ENCODE data around the gene EPHX1. TPM values are rescaled to one million over a fixed set of nuclear protein-coding genes. Genes with fewer than 3 reads are reported as not detected.

EPHX1 gene
- total RNA-seq, 4 donors from 2014 or later = 89.0 to 177 (median 156) TPM

- TF ChIP-seq, protein P1, sequence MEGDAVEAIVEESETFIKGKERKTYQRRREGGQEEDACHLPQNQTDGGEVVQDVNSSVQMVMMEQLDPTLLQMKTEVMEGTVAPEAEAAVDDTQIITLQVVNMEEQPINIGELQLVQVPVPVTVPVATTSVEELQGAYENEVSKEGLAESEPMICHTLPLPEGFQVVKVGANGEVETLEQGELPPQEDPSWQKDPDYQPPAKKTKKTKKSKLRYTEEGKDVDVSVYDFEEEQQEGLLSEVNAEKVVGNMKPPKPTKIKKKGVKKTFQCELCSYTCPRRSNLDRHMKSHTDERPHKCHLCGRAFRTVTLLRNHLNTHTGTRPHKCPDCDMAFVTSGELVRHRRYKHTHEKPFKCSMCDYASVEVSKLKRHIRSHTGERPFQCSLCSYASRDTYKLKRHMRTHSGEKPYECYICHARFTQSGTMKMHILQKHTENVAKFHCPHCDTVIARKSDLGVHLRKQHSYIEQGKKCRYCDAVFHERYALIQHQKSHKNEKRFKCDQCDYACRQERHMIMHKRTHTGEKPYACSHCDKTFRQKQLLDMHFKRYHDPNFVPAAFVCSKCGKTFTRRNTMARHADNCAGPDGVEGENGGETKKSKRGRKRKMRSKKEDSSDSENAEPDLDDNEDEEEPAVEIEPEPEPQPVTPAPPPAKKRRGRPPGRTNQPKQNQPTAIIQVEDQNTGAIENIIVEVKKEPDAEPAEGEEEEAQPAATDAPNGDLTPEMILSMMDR (IDR thresholded peaks at IDR 0.05) = no peak
- ATAC-seq (ENCODE audit: low FRiP score) = no peak
- no peak for DNase-seq (ENCODE audit: low spot score)
Observed at GRCh38 chr1:225866061-225866837, 56.3 kb downstream of the EPHX1 start.

DNA sequence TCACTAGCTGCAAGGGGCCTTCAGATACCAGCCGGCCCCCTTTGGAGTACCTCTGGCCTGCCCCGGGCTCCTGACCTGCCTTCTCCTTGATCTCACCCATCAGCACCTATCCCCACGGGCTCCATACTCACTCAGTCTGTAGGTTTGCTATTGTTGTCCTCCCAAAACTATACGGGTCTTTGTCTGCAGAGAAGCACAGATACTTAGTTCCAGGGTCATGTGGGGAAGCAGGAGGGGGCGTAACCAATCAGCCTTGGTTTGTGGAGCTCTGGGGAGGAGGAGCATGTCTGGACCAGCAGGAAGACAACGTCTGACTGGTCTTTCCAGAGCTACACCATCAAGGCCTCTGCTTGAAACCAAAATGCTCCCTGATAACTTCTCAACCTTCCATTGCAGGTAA lies 57.1 kb downstream of the EPHX1 start:
- ATAC-seq (ENCODE audit: low FRiP score) = no peak
- TF ChIP-seq, protein P1 (IDR thresholded peaks at IDR 0.05) = no peak
- no peak for DNase-seq (ENCODE audit: low spot score)

DNA sequence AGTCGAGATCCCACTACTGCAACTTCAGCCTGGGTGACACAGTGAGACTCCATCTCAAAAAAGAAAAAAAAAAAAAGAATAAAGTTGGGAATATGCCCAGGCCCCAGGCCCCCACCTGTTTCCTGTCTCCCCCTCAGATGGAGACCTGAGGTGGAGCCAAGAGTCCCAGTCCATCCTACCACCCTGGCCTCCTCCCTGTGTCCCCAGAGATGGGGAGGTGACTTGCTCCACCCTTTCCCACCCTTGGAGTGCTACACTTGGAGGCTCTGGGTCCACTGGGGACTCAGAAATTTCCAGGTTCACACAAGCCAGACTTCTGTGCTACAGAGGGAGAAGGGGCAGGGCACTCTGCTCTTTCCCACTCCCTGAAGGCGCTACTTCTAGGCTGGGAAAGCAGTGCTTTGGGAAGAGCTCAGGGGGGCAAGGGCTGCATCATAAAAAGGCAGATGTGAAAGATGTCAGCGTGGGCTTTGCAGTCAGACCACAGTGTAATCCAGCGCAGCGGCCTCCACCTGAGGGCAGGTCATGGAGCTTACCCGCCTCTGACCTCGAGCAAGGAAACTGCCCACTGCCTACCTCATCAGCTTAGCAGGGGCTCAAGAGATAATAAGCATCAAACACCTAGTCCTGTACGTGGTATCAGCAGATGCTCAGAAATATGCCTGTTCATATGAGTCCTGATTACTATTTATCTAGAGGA lies 58.9 kb downstream of the EPHX1 start:
- DNase-seq (ENCODE audit: low spot score) (no peak), ATAC-seq (ENCODE audit: low FRiP score) (no peak)
- TF ChIP-seq, protein P1 (IDR thresholded peaks at IDR 0.05) = no peak

GRCh38 chr1:225870911-225871310 lies 61.0 kb downstream of the EPHX1 start:
- DNase-seq (ENCODE audit: low spot score) (no peak), ATAC-seq (ENCODE audit: low FRiP score) (no peak)
- TF ChIP-seq, protein P1 (IDR thresholded peaks at IDR 0.05) = no peak

GRCh38 chr1:225871359-225872074 lies 61.6 kb downstream of the EPHX1 start:
- TF ChIP-seq, protein P1 (IDR thresholded peaks at IDR 0.05) = no peak
- ATAC-seq (ENCODE audit: low FRiP score) (no peak), DNase-seq (ENCODE audit: low spot score) (no peak)

DNA sequence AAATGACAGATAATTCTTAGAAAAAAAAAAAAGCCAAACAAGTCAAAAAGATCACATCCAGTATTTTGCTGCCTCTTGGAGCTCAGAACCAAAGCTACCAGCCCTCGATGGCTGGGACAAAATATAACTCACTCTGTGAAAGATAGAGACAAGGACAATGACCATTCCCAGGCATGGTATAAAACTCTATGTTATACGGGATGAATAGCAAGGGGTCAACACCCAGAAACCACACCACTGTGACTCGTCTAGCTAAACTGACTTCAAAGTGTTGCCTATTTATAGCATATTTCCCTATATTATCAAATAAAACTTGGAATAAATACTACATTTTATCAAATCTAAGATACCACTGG lies 62.1 kb downstream of the EPHX1 start:
- TF ChIP-seq, protein P1 (IDR thresholded peaks at IDR 0.05) = no peak
- no peak for DNase-seq (ENCODE audit: low spot score)
- ATAC-seq (ENCODE audit: low FRiP score) = no peak
